Spleen (tissue), 11 donors: ENCODE results near the gene ABO. TPM values are rescaled to one million over a fixed set of nuclear protein-coding genes. Genes with fewer than 3 reads are reported as not detected.

Source experiments
- DNase-seq: peaks from one replicate; pipeline ENCODE4 v3.0.0-alpha.2; 2020
- H3K27ac ChIP-seq, 8 donors: fragments of 200-600 bp; sonication (generic) in 7 of 8; 1 replicate in 4 of 8; 2 replicates in 4 of 8; pipeline versions ENCODE4 v1.5.0 to v1.8.0; 2016 to 2021; ENCODE audit warnings: inconsistent platforms in 4 of 8, mild to moderate bottlenecking in 4 of 8, moderate library complexity in 1 of 8
- H3K27me3 ChIP-seq, 7 donors: fragments of 200-600 bp; sonication (generic) in 6 of 7; replicated peaks in 1 of 7; 1 replicate in 4 of 7; 2 replicates in 3 of 7; pipeline versions ENCODE4 v1.5.0 to v1.8.0; 2016 to 2021; ENCODE audit warnings: inconsistent platforms in 3 of 7, mild to moderate bottlenecking in 1 of 7
- H3K36me3 ChIP-seq, 6 donors: fragments of 200-600 bp; sonication (generic) in 5 of 6; 1 replicate in 4 of 6; 2 replicates in 2 of 6; pipeline versions ENCODE4 v1.5.0 to v1.8.0; 2016 to 2021; ENCODE audit warnings: inconsistent platforms in 2 of 6
- H3K4me1 ChIP-seq, 6 donors: fragments of 200-600 bp; sonication (generic) in 5 of 6; 1 replicate in 3 of 6; 2 replicates in 3 of 6; pipeline versions ENCODE4 v1.5.0 to v1.8.0; 2016 to 2021; ENCODE audit warnings: inconsistent platforms in 3 of 6
- H3K4me3 ChIP-seq, 8 donors: fragments of 200-600 bp; sonication (generic) in 7 of 8; 1 replicate in 4 of 8; 2 replicates in 4 of 8; pipeline versions ENCODE4 v1.5.0 to v1.8.0; 2016 to 2021; ENCODE audit warnings: inconsistent platforms in 4 of 8, mild to moderate bottlenecking in 4 of 8, moderate library complexity in 2 of 8
- H3K9me3 ChIP-seq, 8 donors: fragments of 200-600 bp; sonication (generic) in 7 of 8; 1 replicate in 4 of 8; 2 replicates in 4 of 8; pipeline versions ENCODE4 v1.5.0 to v1.8.0; 2016 to 2021; ENCODE audit warnings: inconsistent platforms in 4 of 8
- POLR2A ChIP-seq, 3 donors: fragments of 450-650 bp; IDR thresholded peaks; one replicate each; pipeline ENCODE4 v1.5.1; 2017; ENCODE audit warnings: antibody characterized with exemption in 3 of 3, mild to moderate bottlenecking in 1 of 3
- POLR2AphosphoS5 ChIP-seq, 3 donors: sonication (generic); formaldehyde crosslinking; IDR thresholded peaks; one replicate each; pipeline ENCODE4 v1.5.1; 2017; ENCODE audit warnings: antibody characterized with exemption in 3 of 3
- whole genome bisulfite sequencing, 5 donors: extraction: QIAGEN DNeasy Blood & Tissue Kit in 3 of 5; methylation state at CpG; one replicate each; pipeline versions ENCODE4 v1.1.5 to v1.1.7; 2013 to 2018; 5-methylcytosine and 5-hydroxymethylcytosine counted together
- intact Hi-C: fragments of 100-400 bp; cut with DNase I; formaldehyde crosslinking; loops from one replicate; pipeline ENCODE4 v1.15.0; 2023; ENCODE audit warnings: low total_unique reads
- polyA plus RNA-seq, 3 donors: library from polyadenylated mRNA; stranded (reverse); fragments of 200-250 nt; gene quantifications; one replicate each; pipeline ENCODE4 v1.2.1, GENCODE V29; 2013
- total RNA-seq, 7 donors: library from RNA; depleted of rRNA in 3 of 7; stranded (reverse); fragments of >200 nt in 3 of 7; fragmentation: NEBNext Ultra II Directional in 4 of 7; extraction: Animal tissue kit (Norgen Biotek cat#: 25700) in 4 of 7; gene quantifications; one replicate each; pipeline versions ENCODE4 v1.1.0 to v1.2.1, GENCODE V29; 2016 to 2021
- TF ChIP-seq, protein P1 (sequence below), 11 experiments: fragments of 200-600 bp in 7 of 11; fragments of 450-650 bp in 4 of 11; sonication (generic) in 4 of 11; IDR thresholded peaks in 8 of 11; conservative IDR thresholded peaks in 3 of 11; 1 replicate in 7 of 11; 2 replicates in 4 of 11; pipeline versions ENCODE4 v1.4.0 to v1.8.0; 2016 to 2021; ENCODE audit warnings: antibody characterized with exemption in 11 of 11, inconsistent platforms in 4 of 11, mild to moderate bottlenecking in 1 of 11
- donor health status: healthy with polysubstance abuse.
- donor health status: DM: no; HTN: no; CAD: no; lungs with moderate emphysema.
- donor health status: DM: no; HTN: no; CAD: no.
- donor health status: Bipolar disorder and iron deficiency.
- donor health status: healthy.
- donor health status: DM: no; HTN: no; CAD: no.
- donor health status: DM: yes; HTN: yes; CAD: no.

The ABO gene
- total and polyA plus RNA-seq, 10 donors, result 0.26 to 5.8 (median 2.3) TPM

DNA sequence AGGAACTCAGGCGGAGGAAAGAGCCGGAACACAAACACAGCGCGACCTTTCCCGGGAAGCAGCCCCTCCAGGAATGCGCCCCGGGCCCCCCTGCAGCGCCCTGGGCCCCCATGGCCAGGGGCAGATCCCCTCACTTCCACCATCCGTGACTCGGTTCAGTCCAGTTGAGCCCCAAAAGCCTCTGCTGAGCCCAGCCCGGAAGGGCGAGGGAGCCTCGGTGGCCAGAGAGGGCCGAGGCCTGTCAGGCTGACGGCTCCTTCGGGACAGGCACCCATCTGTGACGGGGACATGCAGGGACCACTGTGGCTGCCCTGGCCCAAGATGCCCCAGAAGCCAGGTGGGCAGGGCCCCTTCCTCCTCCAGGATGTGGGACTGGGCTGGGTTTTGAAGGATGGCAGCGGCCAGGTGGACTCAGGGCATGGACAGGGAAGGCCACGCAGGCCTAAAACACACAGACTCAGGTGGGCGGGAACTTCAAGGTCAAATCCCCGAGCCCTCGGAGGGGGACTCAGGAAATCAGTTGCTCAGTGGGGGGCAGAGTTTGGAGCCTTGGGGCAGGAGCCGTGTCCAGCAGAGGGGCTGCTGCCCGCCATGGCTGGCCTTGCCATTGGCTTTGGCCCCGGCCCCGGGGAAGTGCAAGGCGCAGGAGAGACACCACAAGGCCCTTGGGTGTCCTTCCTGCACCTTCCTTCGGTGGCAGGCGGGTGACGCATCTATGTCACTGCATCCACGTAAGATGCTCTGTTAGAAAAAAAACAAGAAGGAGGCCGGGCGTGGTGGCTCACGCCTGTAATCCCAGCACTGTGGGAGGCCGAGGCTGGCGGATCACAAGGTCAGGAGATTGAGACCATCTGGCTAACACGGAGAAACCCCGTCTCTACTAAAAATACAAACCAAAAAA is 29.7 kb upstream of the ABO start:
- Histone ChIP-seq H3K4me3 (no peak overlapping the region), H3K27me3 (peaks cover 0 to 36% (median 0%) of the 10 kb centered on the region in 7 donors), H3K4me1 (no peaks in the 10 kb centered on the region), H3K9me3 (no peaks in the 10 kb centered on the region), H3K36me3 (no peaks in the 10 kb centered on the region), H3K27ac (no peak overlapping the region)
- no peak for DNase-seq
- TF ChIP-seq, protein P1, sequence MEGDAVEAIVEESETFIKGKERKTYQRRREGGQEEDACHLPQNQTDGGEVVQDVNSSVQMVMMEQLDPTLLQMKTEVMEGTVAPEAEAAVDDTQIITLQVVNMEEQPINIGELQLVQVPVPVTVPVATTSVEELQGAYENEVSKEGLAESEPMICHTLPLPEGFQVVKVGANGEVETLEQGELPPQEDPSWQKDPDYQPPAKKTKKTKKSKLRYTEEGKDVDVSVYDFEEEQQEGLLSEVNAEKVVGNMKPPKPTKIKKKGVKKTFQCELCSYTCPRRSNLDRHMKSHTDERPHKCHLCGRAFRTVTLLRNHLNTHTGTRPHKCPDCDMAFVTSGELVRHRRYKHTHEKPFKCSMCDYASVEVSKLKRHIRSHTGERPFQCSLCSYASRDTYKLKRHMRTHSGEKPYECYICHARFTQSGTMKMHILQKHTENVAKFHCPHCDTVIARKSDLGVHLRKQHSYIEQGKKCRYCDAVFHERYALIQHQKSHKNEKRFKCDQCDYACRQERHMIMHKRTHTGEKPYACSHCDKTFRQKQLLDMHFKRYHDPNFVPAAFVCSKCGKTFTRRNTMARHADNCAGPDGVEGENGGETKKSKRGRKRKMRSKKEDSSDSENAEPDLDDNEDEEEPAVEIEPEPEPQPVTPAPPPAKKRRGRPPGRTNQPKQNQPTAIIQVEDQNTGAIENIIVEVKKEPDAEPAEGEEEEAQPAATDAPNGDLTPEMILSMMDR (IDR thresholded peaks at IDR 0.05 in 8 of 11, conservative IDR thresholded peaks at IDR 0.05 in 3 of 11), result no peak
- TF ChIP-seq POLR2A (IDR thresholded peaks at IDR 0.05) (no peak), POLR2AphosphoS5 (IDR thresholded peaks at IDR 0.05) (no peak)
- WGBS, 5 donors, result 82 to 90% (median 90%) methylated on average over 27 to 38 of the region's 38 CpGs
- intact Hi-C loops, result no loop called here

DNA sequence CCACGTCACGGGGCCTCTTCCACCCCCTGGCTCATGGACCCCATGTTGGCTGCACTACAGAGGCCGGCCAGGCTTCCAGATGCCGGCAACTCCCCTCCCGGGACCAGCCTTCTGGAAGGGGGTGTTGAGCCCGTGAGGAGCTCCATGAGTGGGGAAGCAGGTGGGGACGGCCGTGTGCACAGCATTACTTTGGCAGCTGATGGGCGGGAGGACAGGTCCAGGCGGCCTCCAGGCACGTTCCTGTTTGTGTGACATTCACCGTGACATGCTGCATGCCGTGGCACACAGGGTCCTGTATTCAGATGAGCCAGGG is 29.1 kb upstream of the ABO start:
- Histone ChIP-seq H3K27me3 (peaks cover 0 to 35% (median 0%) of the 10 kb centered on the region in 7 donors), H3K9me3 (no peaks in the 10 kb centered on the region), H3K27ac (no peak overlapping the region), H3K4me3 (no peak overlapping the region), H3K4me1 (no peaks in the 10 kb centered on the region), H3K36me3 (no peaks in the 10 kb centered on the region)
- WGBS, 5 donors, result 67 to 85% (median 83%) methylated on average over 5 to 13 of the region's 13 CpGs
- intact Hi-C loops, result no loop called here
- DNase-seq, result no peak
- TF ChIP-seq, protein P1 (IDR thresholded peaks at IDR 0.05 in 8 of 11, conservative IDR thresholded peaks at IDR 0.05 in 3 of 11), result no peak
- no peak for TF ChIP-seq POLR2A (IDR thresholded peaks at IDR 0.05)
- TF ChIP-seq POLR2AphosphoS5 (IDR thresholded peaks at IDR 0.05), result no peak

GRCh38 chr9:133303266-133304157 is 28.5 kb upstream of the ABO start:
- intact Hi-C loops, result no loop called here
- TF ChIP-seq POLR2AphosphoS5 (IDR thresholded peaks at IDR 0.05) (no peak), POLR2A (IDR thresholded peaks at IDR 0.05) (no peak)
- TF ChIP-seq, protein P1 (IDR thresholded peaks at IDR 0.05 in 8 of 11, conservative IDR thresholded peaks at IDR 0.05 in 3 of 11), result no peak
- H3K27me3 ChIP-seq, result peaks cover 0 to 40% (median 0%) of the 10 kb centered on the region in 7 donors
- no peaks in the 10 kb centered on the region for H3K9me3 ChIP-seq
- H3K4me1 ChIP-seq, result no peaks in the 10 kb centered on the region
- no peak for DNase-seq
- H3K4me3 ChIP-seq, result no peak overlapping the region
- no peak overlapping the region for H3K27ac ChIP-seq
- no peaks in the 10 kb centered on the region for H3K36me3 ChIP-seq
- 66 to 85% (median 79%) methylated on average over 19 to 26 of the region's 26 CpGs for WGBS, 5 donors
